GM12873 (cell line): ENCODE measurements around the gene GABRB2.

Experiments
- CTCF ChIP-seq: IDR thresholded peaks from 2 replicates; pipeline ENCODE4 v1.5.1; 2012; ENCODE audit warnings: low read depth, mild to moderate bottlenecking, moderate library complexity, low read length, control low read depth; ENCODE audit not compliant: insufficient read depth; ENCODE audit errors: missing control alignments

The GABRB2 gene

GRCh38 chr5:161471211-161471950, 75.1 kb downstream of the GABRB2 start:
- no peak for TF ChIP-seq CTCF

GRCh38 chr5:161467703-161468102, 78.8 kb downstream of the GABRB2 start:
- TF ChIP-seq CTCF, result no peak

GRCh38 chr5:161460741-161461140, 85.8 kb downstream of the GABRB2 start:
- TF ChIP-seq CTCF, result no peak

- TF ChIP-seq CTCF, result no peak
Observed at GRCh38 chr5:161446655-161447054, 99.9 kb downstream of the GABRB2 start.

GRCh38 chr5:161442471-161442870, 104.1 kb downstream of the GABRB2 start:
- no peak for TF ChIP-seq CTCF

GRCh38 chr5:161432798-161433197, 113.7 kb downstream of the GABRB2 start:
- TF ChIP-seq CTCF, result no peak

GRCh38 chr5:161431963-161432362, 114.6 kb downstream of the GABRB2 start:
- TF ChIP-seq CTCF, result no peak
